ENCODE data around the gene FBXO33.

GRCh38 chr14:39435241-39435640 is 3.0 kb upstream of the FBXO33 start:
- no peak for TF ChIP-seq POLR2A (IDR thresholded peaks at IDR 0.05)
- TF ChIP-seq CTCF (IDR thresholded peaks at IDR 0.05), result no peak
